Measurements from ENCODE around the gene SRGAP1.
"Not testable (repeated sequence)": the region's sequence is repeated elsewhere in the genome, so short reads cannot be mapped to it uniquely, and the experiment has no call there.

SRGAP1 gene

DNA sequence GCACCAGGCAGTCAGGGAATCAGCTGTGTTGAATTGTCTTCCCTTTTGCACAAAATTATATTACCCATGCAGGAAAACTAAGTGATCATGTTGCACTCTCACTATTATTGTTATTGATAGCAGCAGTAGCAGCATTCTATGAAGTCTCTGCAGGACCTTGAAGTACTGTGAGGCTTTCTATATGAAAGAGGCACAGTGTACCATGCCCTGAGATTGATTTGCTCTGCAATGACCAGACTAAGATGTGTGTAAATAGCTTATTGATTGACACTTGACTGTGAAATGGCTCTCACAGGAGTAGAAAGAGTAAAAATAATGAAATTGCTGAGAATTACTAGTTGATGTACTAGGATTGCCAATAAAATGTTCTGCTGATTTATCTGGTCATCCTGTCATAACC is 277.7 kb downstream of the SRGAP1 start:
- DNase-seq (ENCODE audit: low spot score): no peak

GRCh38 chr12:64122995-64123394 is 278.5 kb downstream of the SRGAP1 start:
- no peak for DNase-seq (ENCODE audit: low spot score)

- DNase-seq (ENCODE audit: low spot score): no peak
These were observed 278.9 kb downstream of the SRGAP1 start for GRCh38 chr12:64123448-64123847.

- no peak for DNase-seq (ENCODE audit: low spot score)
These were observed 280.2 kb downstream of the SRGAP1 start for GRCh38 chr12:64124511-64125197.

- no peak for DNase-seq (ENCODE audit: low spot score)
These were observed 281.4 kb downstream of the SRGAP1 start for GRCh38 chr12:64125913-64126312.

DNA sequence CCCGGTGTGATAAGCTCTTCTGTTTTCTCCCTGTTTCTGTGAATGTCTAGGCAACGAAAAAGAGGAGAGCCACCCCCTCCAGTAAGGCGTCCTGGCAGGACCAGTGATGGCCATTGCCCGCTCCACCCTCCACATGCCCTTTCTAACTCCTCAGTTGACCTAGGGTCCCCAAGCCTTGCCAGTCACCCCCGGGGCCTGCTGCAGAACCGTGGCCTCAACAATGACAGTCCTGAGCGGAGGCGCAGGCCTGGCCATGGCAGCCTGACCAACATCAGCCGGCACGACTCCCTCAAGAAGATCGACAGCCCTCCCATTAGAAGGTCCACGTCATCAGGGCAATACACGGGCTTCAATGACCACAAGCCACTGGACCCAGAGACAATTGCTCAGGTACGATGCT is 283.3 kb downstream of the SRGAP1 start:
- DNase-seq (ENCODE audit: low spot score): no peak

DNA sequence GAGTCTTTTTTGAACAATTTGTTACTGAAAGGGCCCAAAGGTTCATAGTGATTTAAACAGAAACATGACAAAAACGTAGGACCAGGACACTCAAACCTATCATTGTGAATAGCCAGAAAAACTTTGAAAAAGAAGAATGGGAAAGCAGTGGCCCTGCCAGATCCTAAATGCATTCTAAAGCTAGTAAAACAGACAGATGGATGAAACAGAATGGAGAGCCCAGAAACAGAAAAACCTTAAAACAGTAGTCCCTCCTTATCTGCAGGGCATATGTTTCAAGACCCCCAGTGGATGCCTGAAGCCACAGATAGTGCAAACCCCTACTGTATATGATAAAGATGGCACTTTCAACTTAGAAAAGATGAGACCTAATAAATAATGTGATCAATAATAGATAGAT is 283.9 kb downstream of the SRGAP1 start:
- DNase-seq (ENCODE audit: low spot score): no peak

- DNase-seq (ENCODE audit: low spot score): not testable (repeated sequence)
These were observed 286.0 kb downstream of the SRGAP1 start for GRCh38 chr12:64130476-64130875.

DNA sequence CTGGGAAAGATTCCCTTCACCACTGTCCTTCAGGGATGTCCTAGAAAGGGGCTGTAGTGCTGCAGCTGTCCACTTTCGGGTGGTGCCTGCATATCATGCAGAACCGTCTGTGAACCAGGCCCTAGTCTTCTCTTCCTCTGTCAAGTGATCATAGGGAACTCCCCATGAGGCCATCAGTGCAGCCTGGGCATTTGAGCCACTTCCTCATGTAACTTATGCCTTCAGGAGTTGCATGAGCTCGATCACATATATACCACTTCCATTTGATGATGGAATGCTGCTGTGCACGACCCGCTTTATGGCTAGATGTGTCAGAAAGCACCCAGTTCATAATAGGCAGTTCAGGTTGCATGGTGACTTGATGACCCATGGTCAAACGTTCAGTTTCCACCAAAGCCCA is 287.0 kb downstream of the SRGAP1 start:
- not testable (repeated sequence) for DNase-seq (ENCODE audit: low spot score)

DNA sequence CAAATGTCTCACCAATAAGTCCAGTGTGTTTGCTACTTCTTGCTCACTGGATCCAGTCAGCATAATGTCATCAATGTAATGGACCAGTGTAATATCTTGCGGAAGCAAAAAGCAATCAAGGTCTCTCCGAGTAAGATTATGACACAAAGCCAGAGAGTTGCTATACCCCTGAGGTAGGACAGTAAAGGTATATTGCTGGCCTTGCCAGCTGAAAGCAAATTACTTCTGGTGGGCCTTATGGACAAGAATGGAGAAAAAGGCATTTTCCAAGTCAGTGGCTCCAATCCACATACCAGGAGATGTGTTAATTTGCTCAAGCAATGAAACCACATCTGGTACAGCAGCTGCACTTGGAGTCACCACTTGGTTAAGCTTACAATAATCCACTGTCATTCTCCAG is 288.2 kb downstream of the SRGAP1 start:
- not testable (repeated sequence) for DNase-seq (ENCODE audit: low spot score)

GRCh38 chr12:64137117-64137516 is 292.6 kb downstream of the SRGAP1 start:
- DNase-seq (ENCODE audit: low spot score): no peak

DNA sequence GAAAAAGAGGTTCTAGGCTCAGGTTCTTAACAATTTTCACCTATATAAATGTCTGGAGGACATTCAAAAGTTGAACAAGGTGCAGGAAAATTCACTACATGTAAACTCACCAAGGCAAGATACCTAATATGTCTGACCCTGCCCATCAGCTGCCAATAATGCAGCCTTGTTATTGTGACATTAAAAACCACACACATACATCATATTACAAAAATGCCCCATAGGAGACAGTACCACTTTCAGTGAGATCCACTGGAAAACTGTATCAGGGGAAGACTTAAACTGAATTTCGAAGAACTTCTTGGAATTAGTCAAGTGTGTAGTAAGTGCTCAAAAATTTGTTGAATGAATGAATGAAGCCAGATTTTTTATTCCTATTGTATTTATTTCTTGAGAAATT is 294.5 kb downstream of the SRGAP1 start:
- DNase-seq (ENCODE audit: low spot score): no peak

DNA sequence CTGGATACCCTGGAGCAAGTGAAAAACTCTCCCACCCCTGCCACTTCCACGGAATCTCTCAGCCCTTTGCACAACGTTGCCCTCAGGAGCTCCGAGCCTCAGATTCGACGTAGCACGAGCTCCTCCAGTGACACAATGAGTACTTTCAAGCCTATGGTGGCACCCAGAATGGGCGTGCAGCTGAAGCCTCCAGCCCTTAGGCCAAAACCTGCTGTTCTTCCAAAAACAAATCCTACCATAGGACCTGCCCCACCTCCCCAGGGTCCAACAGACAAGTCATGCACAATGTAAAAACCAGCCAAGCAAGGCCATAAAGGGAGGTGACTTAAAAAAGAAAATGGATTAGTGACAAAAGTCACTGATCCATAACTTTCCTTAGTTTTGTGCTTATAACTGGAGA is 297.9 kb downstream of the SRGAP1 start:
- DNase-seq (ENCODE audit: low spot score): no peak

GRCh38 chr12:64142784-64143183 is 298.3 kb downstream of the SRGAP1 start:
- DNase-seq (ENCODE audit: low spot score): no peak

DNA sequence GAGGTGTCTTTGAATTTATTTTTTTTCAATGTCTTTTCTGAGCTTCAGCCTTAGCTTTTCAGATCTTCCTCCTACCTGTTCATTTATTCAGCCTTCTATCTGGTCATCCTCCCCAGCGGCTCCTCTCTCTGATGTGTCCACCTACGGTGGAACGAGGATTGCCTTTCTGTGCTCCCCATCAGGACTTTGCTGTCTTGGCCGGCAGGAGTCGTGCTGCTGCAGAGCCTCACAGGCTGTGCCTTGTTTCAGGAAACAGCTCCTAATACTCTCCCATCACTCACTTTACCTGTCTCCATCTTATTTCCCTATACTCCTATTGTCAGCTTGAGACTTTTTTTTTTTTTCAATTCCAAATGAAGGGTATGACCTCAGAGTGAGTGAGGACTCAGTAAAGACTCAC is 300.7 kb downstream of the SRGAP1 start:
- DNase-seq (ENCODE audit: low spot score): no peak

DNA sequence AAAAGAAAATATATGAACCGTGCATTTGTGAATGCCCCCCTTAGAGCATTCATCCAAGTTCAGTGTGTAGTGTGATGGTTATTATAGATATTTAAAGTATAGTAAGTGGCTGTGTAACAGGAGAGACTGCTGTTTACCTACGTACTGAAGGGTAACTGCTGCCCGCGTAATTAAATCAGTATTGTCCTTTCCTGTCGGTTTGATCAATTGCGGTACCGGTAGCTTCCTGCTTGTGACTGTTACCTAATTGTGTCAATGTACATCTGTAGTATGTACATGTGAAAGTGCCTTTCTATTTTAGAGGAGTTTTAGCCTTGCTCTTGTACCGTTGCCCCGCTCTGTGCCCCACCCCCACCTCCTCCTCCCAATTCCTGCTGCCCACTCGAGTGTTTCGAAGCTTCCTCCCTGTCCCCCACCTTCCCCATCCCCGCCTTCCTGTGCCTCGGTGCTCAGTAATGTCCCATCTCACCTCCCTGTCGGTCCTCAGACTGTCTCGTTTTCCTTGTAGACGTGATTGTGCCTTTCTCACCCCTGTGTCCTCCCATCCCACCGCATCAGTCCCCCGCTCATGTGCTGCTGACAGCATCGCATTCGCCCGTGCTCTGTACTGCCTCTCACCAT is 302.6 kb downstream of the SRGAP1 start:
- DNase-seq (ENCODE audit: low spot score): no peak

DNA sequence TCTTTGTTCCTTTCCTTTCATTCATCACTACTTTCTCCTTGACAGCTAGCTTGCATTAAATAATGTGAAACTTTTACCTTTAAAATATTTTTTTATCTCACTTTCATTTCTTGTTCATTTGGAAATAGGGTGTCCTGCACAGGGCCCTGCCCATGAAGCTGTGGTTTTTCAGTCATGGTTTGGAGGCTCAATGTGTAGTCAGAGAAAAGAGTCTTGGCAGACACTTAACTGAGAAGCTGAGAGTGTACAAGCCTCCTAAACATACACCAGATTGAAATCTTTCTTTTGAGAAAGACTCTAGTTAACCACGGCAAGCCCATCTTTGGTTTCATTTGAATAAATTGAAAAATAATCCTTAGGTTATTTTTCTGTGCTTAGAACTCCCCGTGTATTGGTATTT is 303.4 kb downstream of the SRGAP1 start:
- no peak for DNase-seq (ENCODE audit: low spot score)

DNA sequence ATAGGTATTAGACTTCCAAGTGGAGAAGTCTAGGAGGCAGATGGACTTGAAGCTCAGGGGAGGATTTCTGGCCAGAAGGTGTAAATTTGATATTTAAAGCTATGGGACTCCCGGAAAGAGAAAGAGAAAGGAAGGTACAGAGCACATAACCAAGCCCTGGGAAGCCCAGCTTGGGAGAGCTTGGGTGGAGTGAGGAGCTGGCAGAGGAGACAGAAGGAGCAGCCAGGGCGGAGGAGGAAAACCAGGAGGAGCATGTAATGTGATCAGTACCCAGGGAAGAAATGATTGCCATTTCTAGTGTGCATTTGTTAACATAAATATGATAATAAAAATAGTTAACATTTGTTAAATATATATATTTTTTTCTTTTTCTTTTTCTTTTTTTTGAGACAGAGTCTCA is 310.2 kb downstream of the SRGAP1 start:
- no peak for DNase-seq (ENCODE audit: low spot score)

DNA sequence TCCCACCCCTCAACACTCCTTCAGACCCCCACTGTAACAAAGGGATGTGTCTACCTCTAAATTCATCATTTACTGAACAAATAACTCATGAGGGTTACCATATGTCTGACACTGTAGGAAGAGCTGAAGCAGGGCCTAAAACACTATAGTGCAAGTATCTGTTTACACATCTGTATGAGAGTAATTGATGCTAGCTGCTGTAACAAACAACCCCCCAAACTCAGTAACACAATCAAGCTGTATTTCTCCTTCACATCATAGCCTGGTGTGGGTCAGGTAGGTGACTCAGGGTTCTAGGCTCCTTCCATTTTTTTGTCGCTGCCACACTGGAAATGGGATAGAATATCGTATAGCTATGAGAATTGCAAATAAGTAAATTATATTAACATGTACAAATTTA is 312.6 kb downstream of the SRGAP1 start:
- DNase-seq (ENCODE audit: low spot score): no peak

DNA sequence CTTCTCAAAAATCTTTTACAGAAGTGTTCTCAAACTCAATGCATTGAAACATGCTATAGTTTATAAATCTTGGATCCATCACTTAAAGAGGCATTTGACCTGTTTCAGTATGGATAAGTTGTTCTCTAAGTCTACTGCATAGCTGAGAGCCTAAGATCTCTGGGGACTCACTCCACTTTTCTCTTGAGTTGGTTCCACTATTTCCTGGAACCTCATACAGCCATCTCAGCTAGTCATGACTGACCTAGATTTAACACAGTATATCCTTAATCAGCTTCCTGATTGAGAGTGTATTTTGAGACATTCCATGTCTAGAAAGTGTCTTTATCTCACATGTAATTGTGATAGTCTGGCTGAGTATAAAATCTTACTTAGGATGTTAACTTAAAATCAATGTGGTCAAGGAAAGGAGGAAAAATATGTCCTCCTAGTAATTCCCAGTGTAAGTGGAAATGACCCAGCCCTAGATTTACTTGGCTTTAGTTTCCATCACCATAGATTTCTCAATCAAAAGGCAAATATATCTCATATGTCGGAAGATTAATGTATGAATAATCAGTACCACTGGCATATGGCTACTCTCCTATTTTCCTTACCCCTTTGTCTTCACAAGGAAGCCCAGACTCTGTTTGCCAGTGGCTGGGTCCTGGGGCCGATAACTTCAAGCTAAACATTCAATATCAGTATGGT is 315.7 kb downstream of the SRGAP1 start:
- DNase-seq (ENCODE audit: low spot score): no peak

- DNase-seq (ENCODE audit: low spot score): no peak
These were observed 316.2 kb downstream of the SRGAP1 start for GRCh38 chr12:64160711-64161060.

- DNase-seq (ENCODE audit: low spot score): not testable (repeated sequence)
These were observed 322.1 kb downstream of the SRGAP1 start for GRCh38 chr12:64166606-64167005.

DNA sequence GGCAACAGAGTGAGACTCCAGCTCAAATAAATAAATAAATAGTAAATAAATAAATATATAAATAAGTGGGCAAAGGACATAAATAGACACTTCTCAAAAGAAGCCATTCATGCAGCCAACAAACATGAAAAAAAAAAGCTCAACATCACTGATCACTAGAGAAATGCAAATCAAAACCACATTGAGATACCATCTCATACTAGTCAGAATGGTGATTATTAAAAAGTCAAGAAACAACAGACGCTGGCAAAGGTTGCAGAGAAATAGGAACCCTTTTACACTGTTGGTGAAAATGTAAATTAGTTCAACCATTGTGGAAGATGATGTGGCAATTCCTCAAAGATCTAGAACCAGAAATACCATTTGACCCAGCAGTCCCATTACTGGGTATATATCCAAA is 322.5 kb downstream of the SRGAP1 start:
- not testable (repeated sequence) for DNase-seq (ENCODE audit: low spot score)

GRCh38 chr12:64170024-64170423 is 325.5 kb downstream of the SRGAP1 start:
- no peak for DNase-seq (ENCODE audit: low spot score)

All from SW480 (cell line).